ENCODE data around the gene SHC2.
"Not testable (repeated sequence)": the region's sequence is repeated elsewhere in the genome, so short reads cannot be mapped to it uniquely, and the experiment has no call there.

Gene SHC2

DNA sequence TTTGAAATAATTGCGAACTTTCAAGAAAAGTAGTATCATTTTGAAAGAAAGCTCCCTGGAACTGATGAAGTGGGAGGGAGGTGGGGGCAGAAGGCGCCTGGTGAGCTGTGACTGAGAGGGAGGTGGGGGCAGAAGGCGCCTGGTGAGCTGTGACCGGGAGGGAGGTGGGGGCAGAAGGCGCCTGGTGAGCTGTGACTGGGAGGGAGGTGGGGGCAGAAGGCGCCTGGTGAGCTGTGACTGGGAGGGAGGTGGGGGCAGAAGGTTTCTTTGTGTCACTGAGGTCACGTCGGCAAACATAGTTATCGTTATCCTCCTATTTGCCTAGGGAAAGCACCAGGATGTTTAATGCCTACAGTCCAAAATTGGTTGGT lies 76.0 kb downstream of the SHC2 start:
- DNase-seq (ENCODE audit: insufficient read length, low spot score), result no peak
- FAIRE-seq, result no peak
- no peak for TF ChIP-seq POU2F2 (IDR thresholded peaks at IDR 0.05; ENCODE audit: low read depth, low read length)
- TF ChIP-seq POLR2A (IDR thresholded peaks at IDR 0.05; ENCODE audit: low read depth, low read length), result no peak

DNA sequence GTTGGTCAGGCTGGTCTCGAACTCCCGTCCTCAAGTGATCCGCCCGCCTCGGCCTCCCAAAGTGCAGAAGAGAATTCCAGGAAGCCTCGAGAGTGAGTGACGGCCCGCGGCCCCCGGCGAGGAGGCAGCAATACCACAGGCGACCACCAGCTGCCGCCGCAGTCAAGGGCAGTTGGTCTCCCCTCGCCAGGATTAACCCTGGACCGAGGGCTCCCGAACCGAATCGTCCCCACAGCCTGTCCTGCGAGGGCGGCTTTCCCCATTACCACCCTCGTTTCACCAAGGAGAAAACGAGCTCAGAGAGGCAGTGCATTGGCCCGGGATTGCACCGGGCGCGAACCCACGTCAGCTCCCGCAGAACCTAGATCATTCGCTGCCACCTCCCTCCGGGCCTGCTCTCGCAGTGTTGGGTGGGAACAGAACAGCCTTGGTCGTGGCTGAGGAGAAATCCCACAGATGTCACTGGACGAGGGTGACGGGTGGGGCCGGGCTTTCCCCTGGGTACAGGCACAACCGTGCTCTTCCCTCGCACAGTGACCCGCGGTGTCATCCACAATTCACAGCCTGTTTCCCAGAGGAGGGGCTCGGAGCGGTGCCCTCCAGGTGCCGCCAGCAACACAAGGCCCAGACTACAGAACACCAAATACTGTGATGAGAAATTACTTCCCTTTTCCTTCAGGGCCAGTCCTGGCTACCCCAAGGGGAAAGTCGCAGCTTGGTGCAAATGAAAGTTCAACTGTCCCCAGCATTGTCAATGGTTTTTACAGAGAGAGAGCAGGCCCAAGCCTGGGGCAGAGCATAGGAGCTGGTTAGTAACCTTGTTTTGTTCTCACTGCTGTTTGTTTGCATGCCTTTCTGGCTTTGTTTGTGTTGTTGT lies 76.7 kb downstream of the SHC2 start:
- no peak for TF ChIP-seq PAX5 (IDR thresholded peaks at IDR 0.05; ENCODE audit: insufficient read depth, low read length, severe bottlenecking)
- no peak for TF ChIP-seq POU2F2 (IDR thresholded peaks at IDR 0.05; ENCODE audit: low read depth, low read length)
- TF ChIP-seq POLR2AphosphoS5 (IDR thresholded peaks at IDR 0.05; ENCODE audit: low read depth, low read length), result no peak
- TF ChIP-seq SPI1 (IDR thresholded peaks at IDR 0.05; ENCODE audit: low read depth, low read length), result no peak
- FAIRE-seq (no peak), DNase-seq (ENCODE audit: insufficient read length, low spot score) (no peak)

DNA sequence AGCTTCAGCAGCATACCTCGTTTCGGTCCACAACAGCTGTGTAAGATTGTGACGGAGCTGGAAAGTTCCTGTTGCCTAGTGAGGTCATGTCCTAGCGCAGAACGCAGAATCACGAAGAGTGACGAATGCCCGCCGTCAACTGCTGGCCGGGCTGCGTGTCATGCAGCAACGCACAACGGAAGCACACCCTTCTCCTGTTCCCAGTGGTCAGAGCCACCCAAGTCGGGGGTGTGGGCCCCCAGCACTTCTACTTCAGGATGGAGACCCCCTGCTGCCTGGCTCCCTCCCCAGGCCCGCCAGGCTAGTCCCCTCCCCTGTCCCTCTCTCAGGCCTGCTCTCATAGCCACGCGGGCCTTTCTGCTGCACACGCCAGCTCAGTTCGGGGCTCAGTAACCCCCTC lies 77.8 kb downstream of the SHC2 start:
- TF ChIP-seq TAF1 (IDR thresholded peaks at IDR 0.05; ENCODE audit: low read depth, low read length) (no peak), SPI1 (IDR thresholded peaks at IDR 0.05; ENCODE audit: low read depth, low read length) (no peak), POU2F2 (IDR thresholded peaks at IDR 0.05; ENCODE audit: low read depth, low read length) (no peak), POLR2AphosphoS5 (IDR thresholded peaks at IDR 0.05; ENCODE audit: low read depth, low read length) (no peak)
- FAIRE-seq, result no peak
- no peak for DNase-seq (ENCODE audit: insufficient read length, low spot score)

DNA sequence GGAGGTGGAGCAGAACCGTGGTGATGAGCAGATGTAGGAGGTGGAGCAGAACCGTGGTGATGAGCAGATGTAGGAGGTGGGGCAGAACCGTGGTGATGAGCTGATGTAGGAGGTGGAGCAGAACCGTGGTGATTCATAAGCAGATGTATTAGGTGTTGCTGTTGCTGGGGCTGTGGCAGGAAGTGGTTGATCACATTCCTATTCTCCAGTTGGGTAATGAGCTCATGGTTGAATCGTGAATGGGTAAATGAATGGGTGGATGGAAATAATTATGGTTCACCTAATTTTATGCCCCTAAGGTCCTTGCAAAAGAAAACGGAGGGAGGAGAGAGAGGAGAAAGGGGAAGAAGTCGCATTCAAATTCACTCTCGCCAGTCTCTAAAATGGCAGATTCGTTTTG lies 78.3 kb downstream of the SHC2 start:
- 0 out of 2 replicates have a peak, but pooled peaks have one; percentile 4 for TF ChIP-seq SPI1 (IDR thresholded peaks at IDR 0.05; ENCODE audit: low read depth, low read length)
- not testable (repeated sequence) for DNase-seq (ENCODE audit: insufficient read length, low spot score)

DNA sequence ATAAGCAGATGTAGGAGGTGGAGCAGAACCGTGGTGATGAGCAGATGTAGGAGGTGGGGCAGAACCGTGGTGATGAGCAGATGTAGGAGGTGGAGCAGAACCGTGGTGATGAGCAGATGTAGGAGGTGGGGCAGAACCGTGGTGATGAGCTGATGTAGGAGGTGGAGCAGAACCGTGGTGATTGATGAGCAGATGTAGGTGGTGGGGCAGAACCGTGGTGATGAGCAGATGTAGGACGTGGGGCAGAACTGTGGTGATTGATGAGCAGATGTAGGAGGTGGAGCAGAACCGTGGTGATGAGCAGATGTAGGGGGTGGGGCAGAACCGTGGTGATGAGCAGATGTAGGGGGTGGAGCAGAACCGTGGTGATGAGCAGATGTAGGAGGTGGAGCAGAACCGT lies 78.9 kb downstream of the SHC2 start:
- not testable (repeated sequence) for FAIRE-seq

More for the DNA sequence above, 78.3 kb downstream of the SHC2 start:
- peak; percentile 64 for FAIRE-seq

DNA sequence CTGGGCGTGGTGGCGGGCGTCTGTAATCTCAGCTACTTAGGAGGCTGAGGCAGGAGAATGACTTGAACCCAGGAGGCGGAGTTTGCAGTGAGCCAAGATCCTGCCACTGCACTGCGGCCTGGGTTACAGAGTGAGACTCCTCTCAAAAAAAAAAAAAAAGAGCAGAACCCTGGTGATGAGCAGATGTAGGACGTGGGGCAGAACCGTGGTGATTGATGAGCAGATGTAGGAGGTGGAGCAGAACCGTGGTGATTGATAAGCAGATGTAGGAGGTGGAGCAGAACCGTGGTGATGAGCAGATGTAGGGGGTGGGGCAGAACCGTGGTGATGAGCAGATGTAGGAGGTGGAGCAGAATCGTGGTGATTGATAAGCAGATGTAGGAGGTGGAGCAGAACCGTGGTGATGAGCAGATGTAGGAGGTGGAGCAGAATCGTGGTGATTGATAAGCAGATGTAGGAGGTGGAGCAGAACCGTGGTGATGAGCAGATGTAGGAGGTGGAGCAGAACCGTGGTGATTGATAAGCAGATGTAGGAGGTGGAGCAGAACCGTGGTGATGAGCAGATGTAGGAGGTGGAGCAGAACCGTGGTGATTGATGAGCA lies 80.1 kb downstream of the SHC2 start:
- not testable (repeated sequence) for DNase-seq (ENCODE audit: insufficient read length, low spot score); FAIRE-seq

More for the DNA sequence above, 78.9 kb downstream of the SHC2 start:
- not testable (repeated sequence) for DNase-seq (ENCODE audit: insufficient read length, low spot score)

DNA sequence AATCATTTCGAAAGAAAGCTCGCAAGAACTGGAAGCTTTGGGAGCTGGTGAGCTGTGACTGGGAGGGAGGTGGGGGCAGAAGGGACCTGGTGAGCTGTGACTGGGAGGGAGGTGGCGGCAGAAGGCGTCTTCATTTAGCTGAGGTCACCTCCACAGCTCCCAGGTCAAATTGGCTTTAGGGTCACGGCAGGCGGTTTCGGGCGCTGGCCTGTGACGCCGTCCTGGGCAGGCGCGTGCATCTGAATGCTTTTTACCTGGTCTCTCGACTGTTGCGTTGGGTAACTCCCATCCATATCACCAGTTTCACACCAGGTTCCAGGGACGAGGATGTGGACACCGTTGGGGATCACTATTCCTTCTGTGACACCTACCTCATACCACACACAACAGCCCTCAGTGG lies 81.0 kb downstream of the SHC2 start:
- DNase-seq (ENCODE audit: insufficient read length, low spot score) (no peak), FAIRE-seq (no peak)
- TF ChIP-seq POLR2A (IDR thresholded peaks at IDR 0.05; ENCODE audit: low read depth, low read length), result no peak
- no peak for TF ChIP-seq PAX5 (IDR thresholded peaks at IDR 0.05; ENCODE audit: insufficient read depth, low read length, severe bottlenecking)
- no peak for TF ChIP-seq POLR2AphosphoS5 (IDR thresholded peaks at IDR 0.05; ENCODE audit: low read depth, low read length)
- TF ChIP-seq SPI1 (IDR thresholded peaks at IDR 0.05; ENCODE audit: low read depth, low read length), result no peak
- TF ChIP-seq TAF1 (IDR thresholded peaks at IDR 0.05; ENCODE audit: low read depth, low read length), result no peak
- no peak for TF ChIP-seq POU2F2 (IDR thresholded peaks at IDR 0.05; ENCODE audit: low read depth, low read length)

DNA sequence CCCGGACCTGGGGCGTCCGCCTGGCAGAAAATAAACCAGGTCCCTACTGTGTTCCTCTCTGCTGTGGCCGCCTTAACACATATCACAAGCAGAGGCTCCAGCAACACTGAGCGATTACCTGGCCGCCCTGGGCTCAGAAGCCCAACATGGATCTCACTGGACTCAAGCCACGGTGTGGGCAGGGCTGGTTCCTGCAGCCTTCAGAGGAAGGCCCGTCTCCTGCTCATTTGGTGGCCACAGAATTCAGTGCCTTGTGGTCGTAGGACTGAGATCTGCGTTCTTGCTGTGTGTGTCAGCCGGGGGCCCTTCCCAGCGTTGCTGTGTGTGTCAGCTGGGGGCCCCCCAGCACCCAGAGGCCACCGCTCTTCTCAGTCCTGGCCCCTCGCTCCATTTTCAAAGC lies 82.1 kb downstream of the SHC2 start:
- no peak for FAIRE-seq
- TF ChIP-seq SPI1 (IDR thresholded peaks at IDR 0.05; ENCODE audit: low read depth, low read length) (no peak), POU2F2 (IDR thresholded peaks at IDR 0.05; ENCODE audit: low read depth, low read length) (no peak), PAX5 (IDR thresholded peaks at IDR 0.05; ENCODE audit: insufficient read depth, low read length, severe bottlenecking) (no peak), POLR2A (IDR thresholded peaks at IDR 0.05; ENCODE audit: low read depth, low read length) (no peak), TAF1 (IDR thresholded peaks at IDR 0.05; ENCODE audit: low read depth, low read length) (no peak), POLR2AphosphoS5 (IDR thresholded peaks at IDR 0.05; ENCODE audit: low read depth, low read length) (no peak)
- no peak for DNase-seq (ENCODE audit: insufficient read length, low spot score)

DNA sequence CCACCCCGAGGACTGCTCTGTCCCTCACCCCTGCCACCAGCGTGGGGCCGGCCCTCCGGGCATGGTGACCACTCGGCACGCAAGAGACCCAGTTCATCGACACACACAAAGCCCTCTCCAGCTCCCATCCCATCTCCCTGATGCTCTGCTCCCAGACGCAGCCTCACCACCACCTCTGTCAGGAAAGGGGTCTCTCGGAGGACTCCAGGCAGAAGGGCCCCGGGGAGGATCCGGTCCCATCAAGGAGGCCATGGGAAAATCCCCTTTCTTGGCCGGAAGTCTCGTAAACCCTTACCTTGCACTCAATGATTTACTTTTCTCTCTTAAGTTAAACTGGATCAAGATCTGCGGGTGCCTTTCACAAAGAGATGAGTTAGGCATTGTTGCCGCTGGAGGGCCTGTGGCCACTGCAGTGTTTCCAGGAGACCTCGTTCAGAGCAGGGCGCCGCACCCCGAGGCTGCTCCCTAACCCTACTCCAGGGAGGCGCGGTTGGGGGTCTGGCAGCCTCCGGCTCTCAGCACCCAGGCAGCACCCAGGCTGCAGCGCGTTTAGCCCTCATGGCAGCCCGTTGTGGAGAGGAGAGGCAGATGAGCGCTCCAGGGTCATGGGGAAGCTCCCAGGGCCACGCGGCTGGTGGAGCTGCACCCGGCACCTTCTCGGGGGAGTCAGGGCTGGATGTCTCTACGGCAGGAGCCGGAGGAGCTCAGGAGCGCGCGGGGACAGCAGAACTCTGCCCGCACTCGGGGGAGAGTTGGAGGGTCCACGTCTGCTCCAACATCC lies 82.8 kb downstream of the SHC2 start:
- TF ChIP-seq PAX5 (IDR thresholded peaks at IDR 0.05; ENCODE audit: insufficient read depth, low read length, severe bottlenecking), result no peak
- no peak for TF ChIP-seq POLR2AphosphoS5 (IDR thresholded peaks at IDR 0.05; ENCODE audit: low read depth, low read length)
- TF ChIP-seq POU2F2 (IDR thresholded peaks at IDR 0.05; ENCODE audit: low read depth, low read length), result no peak
- TF ChIP-seq SPI1 (IDR thresholded peaks at IDR 0.05; ENCODE audit: low read depth, low read length), result no peak
- TF ChIP-seq POLR2A (IDR thresholded peaks at IDR 0.05; ENCODE audit: low read depth, low read length), result no peak
- no peak for TF ChIP-seq TAF1 (IDR thresholded peaks at IDR 0.05; ENCODE audit: low read depth, low read length)
- FAIRE-seq (no peak), DNase-seq (ENCODE audit: insufficient read length, low spot score) (no peak)

DNA sequence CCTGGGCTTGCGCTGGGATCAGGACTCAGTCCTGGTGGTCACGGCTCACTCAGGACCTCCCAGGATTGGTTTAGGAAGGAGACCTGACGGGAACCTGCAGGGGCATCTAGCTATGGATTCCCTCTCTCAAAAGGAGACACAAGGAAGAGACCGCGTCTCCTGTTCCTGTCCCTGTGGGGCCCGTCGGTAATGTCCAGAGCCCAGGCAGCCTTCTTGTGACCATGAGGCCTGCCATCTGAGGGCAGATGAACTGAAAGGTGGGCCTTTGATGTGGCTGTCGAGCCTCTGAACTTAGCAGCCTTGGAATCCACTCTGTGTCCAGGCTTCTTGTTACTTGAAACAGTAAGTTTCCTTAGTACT lies 84.7 kb downstream of the SHC2 start:
- DNase-seq (ENCODE audit: insufficient read length, low spot score) (no peak), FAIRE-seq (no peak)
- no peak for TF ChIP-seq POLR2A (IDR thresholded peaks at IDR 0.05; ENCODE audit: low read depth, low read length)
- TF ChIP-seq POU2F2 (IDR thresholded peaks at IDR 0.05; ENCODE audit: low read depth, low read length), result no peak
- no peak for TF ChIP-seq TAF1 (IDR thresholded peaks at IDR 0.05; ENCODE audit: low read depth, low read length)
- TF ChIP-seq PAX5 (IDR thresholded peaks at IDR 0.05; ENCODE audit: insufficient read depth, low read length, severe bottlenecking), result no peak
- no peak for TF ChIP-seq POLR2AphosphoS5 (IDR thresholded peaks at IDR 0.05; ENCODE audit: low read depth, low read length)
- TF ChIP-seq SPI1 (IDR thresholded peaks at IDR 0.05; ENCODE audit: low read depth, low read length), result no peak

All from GM12891 (cell line).